ENCODE measurements around the gene LMAN2L.

Gene LMAN2L

GRCh38 chr2:96760036-96760985 is 20.4 kb upstream of the LMAN2L start, which contains the start of gene CNNM4:
Gene CNNM4, plus strand, starts transcription at chr2:96760902. Its CDS starts 98 bp downstream, at chr2:96761000.
- peak; percentile 92 for DNase-seq

GRCh38 chr2:96759548-96759947 is 19.7 kb upstream of the LMAN2L start:
- DNase-seq, result no peak

- no peak for DNase-seq
Observed at GRCh38 chr2:96758987-96759386, 19.1 kb upstream of the LMAN2L start.

- no peak for DNase-seq
Observed at GRCh38 chr2:96757477-96757860, 17.6 kb upstream of the LMAN2L start.

- no peak for DNase-seq
Observed at GRCh38 chr2:96756788-96757476, 17.1 kb upstream of the LMAN2L start.

GRCh38 chr2:96754317-96754716 is 14.5 kb upstream of the LMAN2L start:
- no peak for DNase-seq

- no peak for DNase-seq
Observed at GRCh38 chr2:96753661-96754282, 13.9 kb upstream of the LMAN2L start.

- DNase-seq, result no peak
Observed at GRCh38 chr2:96751800-96752199, 11.9 kb upstream of the LMAN2L start.

- no peak for DNase-seq
Observed at GRCh38 chr2:96747061-96747617, 7.3 kb upstream of the LMAN2L start.

GRCh38 chr2:96739076-96739632 is 710 bp downstream of the LMAN2L start:
- DNase-seq, result no peak

- DNase-seq, result peak; percentile 24
Observed at GRCh38 chr2:96737831-96738230, 2.0 kb downstream of the LMAN2L start.

GRCh38 chr2:96737251-96737650 is 2.6 kb downstream of the LMAN2L start:
- no peak for DNase-seq

- no peak for DNase-seq
Observed at GRCh38 chr2:96734880-96735583, 4.8 kb downstream of the LMAN2L start.

- no peak for DNase-seq
Observed at GRCh38 chr2:96733931-96734330, 5.9 kb downstream of the LMAN2L start.

- no peak for DNase-seq
Observed at GRCh38 chr2:96730212-96730611, 9.7 kb downstream of the LMAN2L start.

- no peak for DNase-seq
Observed at GRCh38 chr2:96729748-96730147, 10.1 kb downstream of the LMAN2L start.

GRCh38 chr2:96727431-96727830 is 12.4 kb downstream of the LMAN2L start:
- DNase-seq, result no peak

- no peak for DNase-seq
Observed at GRCh38 chr2:96726131-96726530, 13.7 kb downstream of the LMAN2L start.

- DNase-seq, result no peak
Observed at GRCh38 chr2:96716388-96716787, 23.5 kb downstream of the LMAN2L start.

GRCh38 chr2:96715658-96716057 is 24.2 kb downstream of the LMAN2L start:
- DNase-seq, result no peak

GRCh38 chr2:96710985-96711384 is 28.9 kb downstream of the LMAN2L start:
- DNase-seq, result no peak

Data from CD4-positive, alpha-beta T cell treated with Interleukin-15 for 1 hour (primary cell).